KG1 (cell line): Measurements from ENCODE around the gene ZNF816.
A peak's percentile ranks its signal among the peaks of the same experiment; 100 is the strongest.
"Not testable (repeated sequence)": the region's sequence is repeated elsewhere in the genome, so short reads cannot be mapped to it uniquely, and the experiment has no call there.

Source experiments
- DNase-seq: peaks from one replicate; lab custom pipeline; 2025; lab: John Stamatoyannopoulos, UW

ZNF816 gene

DNA sequence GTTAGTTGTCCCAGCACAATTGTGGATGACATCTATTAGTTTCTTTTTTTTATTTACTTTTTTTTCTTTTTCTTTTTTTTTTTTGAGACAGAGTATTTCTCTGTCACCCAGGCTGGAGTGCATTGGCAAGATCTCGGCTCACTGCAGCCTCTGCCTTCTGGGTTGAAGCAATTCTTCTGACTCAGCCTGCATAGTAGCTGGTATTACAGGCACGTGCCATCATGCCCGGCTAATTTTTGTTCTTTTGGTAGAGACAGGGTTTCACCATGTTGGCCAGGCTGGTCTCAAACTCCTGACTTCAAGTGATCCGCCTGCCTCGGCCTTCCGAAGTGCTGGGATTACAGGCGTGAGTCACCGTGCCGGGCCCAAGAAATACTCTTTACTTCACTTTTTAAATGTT lies 38.0 kb downstream of the ZNF816 start:
- DNase-seq: not testable (repeated sequence)

- no peak for DNase-seq
Observed at GRCh38 chr19:52923778-52924593, 38.7 kb downstream of the ZNF816 start.

DNA sequence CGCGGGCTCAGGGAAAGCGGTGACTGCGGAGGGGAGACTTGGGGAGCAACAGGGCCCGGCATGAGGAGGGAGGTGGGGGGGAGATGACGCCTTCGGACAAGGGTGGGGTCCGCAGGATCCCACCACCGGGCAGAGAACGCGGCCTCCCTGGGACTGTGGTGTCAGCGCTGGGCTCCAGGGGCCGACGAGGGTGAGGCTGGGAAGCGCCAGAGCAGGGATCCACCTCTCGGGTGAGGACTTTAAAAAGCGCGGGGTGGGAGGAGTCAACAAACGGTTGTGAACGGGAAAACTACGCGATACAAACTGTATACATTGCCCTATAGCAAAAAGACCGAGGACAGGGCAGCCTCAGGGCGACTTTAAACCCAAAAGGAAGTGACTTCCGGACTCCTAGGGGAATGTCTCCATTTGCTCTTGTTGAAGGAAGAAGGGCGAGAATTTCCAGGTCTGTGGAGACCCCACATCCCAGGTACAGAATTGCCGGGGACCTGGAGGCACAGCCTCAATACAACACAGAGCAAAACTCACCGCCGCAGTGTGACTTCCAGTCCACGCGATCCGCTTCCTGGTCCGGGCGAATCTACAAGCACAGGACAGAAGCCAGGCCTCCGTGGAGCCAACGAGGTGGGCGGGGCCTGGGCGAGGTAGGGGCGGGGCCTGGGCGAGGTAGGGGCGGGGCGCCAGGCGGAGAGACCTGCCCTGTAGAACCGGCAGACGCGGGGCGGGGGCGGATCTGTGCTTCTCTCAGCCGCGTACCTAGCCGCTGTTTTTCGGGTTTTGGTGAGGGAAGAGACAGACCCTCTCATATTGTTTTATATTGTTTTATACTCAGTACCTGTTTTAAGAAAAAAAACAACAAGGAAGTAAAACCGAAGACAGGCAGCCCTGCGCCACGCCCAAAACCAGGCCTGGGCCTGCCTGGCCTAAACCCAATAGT lies 39.6 kb downstream of the ZNF816 start, which contains the start of gene ZNF888:
Gene ZNF888, minus strand, starts transcription at position 588 of the 937 bp plus-strand sequence. CDS start 5,555 bp downstream, outside the sequence.
- DNase-seq: peak; percentile 78

DNA sequence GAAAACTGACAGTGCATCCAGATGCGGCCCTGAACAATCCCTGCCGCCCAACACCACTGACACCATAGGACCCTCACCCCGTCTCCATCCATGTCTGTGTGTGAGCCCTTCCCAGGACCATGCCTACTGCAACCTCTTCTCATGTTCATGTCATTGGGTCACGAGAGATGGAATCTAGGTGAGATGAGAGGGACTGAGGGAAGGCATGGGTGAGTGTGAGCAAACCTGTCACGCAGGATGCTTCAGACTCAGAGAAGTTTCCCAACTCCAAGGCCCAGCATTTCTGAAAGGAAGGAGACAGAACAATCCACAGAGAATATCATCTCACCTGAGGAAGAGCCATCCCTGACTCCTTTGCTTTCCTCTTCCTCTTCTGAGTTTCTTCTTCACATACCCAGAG lies 45.1 kb downstream of the ZNF816 start:
- DNase-seq: no peak

DNA sequence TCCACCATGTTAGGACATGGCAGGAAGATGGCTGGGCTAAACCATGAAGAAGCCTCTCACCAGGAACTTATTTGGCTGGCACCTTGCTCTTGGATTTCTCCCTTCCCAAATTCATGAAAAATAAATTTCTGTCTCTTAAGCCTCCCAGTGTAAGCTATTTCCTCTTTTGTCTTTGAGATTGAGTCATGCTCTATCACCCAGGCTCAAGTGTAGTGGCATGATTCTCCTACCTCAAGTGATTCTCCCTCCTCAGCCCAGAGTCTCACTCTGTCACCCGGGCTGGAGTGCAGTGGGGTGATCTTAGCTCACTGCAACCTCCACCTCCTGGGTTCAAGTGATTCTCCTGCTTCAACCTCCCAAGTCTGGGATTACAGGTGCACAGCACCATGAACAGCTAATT lies 52.0 kb downstream of the ZNF816 start:
- DNase-seq: no peak

- not testable (repeated sequence) for DNase-seq
Observed at GRCh38 chr19:52904052-52904780, 58.5 kb downstream of the ZNF816 start.

DNA sequence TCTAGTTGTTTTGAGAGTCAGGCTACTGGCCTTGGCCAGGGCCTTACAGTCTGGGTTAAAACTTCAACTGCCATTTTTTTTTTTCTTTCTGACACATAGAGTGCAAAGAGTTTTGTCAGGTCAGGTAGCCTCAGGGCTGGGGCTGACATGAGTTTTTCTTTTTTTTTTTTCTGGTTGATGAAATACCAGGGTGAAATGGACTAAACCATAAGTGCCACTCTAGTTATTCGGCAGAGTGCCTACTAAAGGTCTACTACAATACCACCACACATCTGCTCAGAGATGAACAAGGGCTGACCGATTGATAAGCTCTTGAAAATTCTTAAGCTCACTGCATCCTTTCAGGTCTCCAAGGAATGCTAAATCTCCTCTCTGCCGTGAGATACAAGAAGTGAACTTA lies 60.8 kb downstream of the ZNF816 start:
- no peak for DNase-seq
